Skin epidermis (tissue), 12 donors: ENCODE data around the gene ARSB.
"Not testable (repeated sequence)": the region's sequence is repeated elsewhere in the genome, so short reads cannot be mapped to it uniquely, and the experiment has no call there.

Source experiments
- H3K27ac ChIP-seq, 21 experiments: fragments of 200-600 bp; sonication (generic) in 11 of 21; one replicate each; pipeline ENCODE4 v1.5.0; 2020; ENCODE audit warnings: mild to moderate bottlenecking in 3 of 21, inconsistent platforms in 2 of 21, moderate library complexity in 2 of 21
- H3K4me3 ChIP-seq, 7 experiments: fragments of 200-600 bp; sonication (generic) in 2 of 7; one replicate each; pipeline ENCODE4 v1.5.0; 2020; ENCODE audit warnings: inconsistent platforms in 2 of 7, mild to moderate bottlenecking in 2 of 7, moderate library complexity in 1 of 7

The ARSB gene

DNA sequence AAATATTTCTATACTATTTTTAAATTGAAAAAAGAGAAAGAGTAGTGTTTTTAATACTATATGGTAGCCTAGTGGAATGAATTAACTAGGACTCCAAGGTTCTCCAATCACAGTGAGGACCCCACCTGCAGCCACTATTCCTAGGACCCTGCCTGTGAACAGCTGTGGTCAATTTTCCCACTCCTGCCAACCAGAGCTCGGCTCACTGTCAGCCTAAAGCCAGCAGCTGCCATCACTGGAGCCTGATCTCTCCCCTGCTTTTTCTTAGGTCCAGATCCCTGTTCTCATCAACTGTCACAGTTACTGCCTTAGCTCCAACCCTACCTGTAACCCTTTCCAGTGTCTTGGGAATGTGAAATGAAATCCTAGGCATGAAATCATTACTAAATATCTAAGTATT is 25.3 kb downstream of the ARSB start:
- no peak overlapping the region for H3K4me3 ChIP-seq
- H3K27ac ChIP-seq = no peak overlapping the region

DNA sequence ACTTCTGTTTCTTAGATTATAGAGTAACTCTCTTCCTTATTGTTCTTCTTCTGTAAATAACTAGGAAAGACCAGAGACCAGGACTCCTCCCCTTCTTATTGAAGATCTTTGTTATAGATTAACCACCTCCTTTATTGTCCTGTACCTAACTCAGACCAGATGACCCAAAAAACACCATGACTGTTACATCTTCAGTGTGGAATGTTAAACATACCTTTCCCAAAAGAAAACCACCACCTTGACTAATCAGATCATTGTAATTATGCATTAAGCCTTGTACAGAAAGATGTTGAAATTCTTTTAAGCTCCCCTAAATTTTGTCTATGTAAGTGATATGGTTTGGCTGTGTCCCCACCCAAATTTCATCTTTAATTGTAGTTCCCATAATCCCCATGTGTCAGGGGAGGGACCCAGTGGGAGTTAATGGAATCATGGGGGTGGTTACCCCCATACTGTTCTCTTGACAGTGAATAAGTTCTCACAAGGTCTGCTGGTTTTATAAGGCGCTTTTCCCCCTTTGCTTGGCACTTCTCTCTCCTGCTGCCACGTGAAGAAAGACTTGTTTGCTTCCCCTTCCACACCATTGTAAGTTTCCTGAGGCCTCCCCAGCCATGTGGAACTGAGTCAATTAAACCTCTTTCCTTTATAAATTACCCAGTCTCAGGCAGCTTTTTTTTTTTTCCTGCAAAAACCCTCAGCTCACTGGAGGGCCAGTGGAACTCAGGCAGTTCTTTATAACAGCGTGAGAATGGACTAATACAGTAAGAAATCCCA is 26.3 kb downstream of the ARSB start:
- no peak overlapping the region for H3K4me3 ChIP-seq
- no peak overlapping the region for H3K27ac ChIP-seq

DNA sequence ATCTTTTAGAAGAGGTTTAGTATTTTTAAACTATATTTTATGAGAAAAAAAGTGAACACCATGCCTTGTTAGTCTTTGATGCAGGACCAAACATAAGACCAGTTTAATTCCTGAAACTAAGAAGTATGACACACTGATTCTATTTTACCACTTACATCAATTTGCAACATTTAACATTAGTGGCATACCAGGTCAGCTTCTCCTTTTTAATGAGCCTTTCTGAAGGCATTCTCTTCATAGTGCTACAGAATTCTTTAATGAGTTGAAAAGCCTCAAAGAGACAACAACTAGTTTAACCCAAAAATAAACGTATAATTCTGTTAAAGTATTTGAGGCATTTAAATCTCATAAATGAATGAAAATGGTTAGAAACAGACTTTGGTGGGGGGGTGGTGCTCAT is 28.2 kb downstream of the ARSB start:
- H3K4me3 ChIP-seq = no peak overlapping the region
- no peak overlapping the region for H3K27ac ChIP-seq

DNA sequence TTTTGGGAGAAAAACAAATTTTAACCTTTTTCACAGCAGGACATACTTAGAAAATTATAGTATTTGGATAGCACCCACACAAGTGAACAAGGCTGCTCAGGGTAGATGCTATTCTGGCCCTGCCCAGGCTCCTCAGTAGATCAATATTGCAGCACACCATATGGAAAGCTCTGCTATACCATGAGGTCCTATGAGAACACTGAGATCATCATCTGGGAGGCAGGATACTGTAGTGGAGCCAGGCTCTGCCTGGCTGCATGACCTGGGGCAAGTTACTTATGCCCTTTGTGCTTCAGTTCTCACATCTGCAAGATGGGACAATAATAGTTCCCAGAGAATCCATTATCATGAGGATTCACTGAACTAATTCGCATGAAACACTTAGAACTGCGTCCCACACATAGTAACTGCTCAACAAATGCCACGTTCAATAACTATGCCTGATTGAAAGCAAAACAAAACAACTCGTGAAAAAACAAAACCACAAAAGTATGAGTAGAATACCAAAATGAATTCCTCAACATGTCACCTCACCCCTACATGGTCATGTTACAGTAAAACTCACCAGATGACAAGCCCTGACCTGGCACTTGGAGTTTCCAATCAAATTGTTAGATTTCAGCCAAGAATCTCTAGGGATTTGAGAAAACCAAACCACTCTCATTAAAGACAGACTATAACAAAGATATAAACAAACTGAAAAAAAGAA is 31.9 kb downstream of the ARSB start:
- no peak overlapping the region for H3K4me3 ChIP-seq
- peak overlapping the region in 1 of 21 experiments; percentile 26 for H3K27ac ChIP-seq

DNA sequence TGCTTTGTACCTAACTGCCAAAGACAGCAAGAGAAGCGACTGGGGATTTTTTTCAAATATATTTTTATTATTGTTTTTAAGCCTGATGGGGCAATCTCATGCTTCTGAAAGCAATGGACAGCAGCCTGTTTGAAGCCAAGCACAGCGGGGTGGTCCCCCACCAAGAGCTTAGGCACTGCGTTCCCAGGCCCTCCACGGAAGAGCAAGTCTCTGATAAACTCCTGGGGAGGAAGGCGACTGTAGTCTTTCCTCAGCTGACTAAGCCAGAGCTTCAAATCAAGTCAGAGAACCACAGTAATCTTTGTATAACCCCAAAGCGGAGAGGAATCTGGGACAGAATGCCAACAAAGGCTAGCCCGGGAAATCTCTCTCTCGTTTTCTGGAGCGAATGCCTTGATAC is 54.4 kb downstream of the ARSB start:
- H3K27ac ChIP-seq = peak overlapping the region in 1 of 21 experiments; percentile 46
- no peak overlapping the region for H3K4me3 ChIP-seq

DNA sequence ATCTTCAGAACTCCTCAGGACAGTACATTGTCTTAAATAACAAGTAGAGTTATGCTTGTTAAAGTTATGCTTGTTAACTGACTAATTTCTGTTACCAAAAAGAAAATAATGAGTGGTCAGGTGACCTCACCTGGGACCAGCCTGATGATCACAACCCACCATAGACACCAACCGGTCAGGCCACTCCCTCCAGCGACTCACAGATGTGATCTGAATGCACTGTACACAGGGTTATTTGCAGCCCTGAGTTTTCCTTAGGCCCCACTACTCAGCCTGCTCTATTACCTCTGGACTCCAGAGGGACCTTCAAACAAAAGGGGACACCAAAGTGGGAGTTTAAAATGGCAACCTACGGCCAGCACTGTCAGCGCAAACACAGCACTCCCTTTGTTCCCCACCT is 55.3 kb downstream of the ARSB start:
- H3K27ac ChIP-seq = no peak overlapping the region
- H3K4me3 ChIP-seq = no peak overlapping the region

DNA sequence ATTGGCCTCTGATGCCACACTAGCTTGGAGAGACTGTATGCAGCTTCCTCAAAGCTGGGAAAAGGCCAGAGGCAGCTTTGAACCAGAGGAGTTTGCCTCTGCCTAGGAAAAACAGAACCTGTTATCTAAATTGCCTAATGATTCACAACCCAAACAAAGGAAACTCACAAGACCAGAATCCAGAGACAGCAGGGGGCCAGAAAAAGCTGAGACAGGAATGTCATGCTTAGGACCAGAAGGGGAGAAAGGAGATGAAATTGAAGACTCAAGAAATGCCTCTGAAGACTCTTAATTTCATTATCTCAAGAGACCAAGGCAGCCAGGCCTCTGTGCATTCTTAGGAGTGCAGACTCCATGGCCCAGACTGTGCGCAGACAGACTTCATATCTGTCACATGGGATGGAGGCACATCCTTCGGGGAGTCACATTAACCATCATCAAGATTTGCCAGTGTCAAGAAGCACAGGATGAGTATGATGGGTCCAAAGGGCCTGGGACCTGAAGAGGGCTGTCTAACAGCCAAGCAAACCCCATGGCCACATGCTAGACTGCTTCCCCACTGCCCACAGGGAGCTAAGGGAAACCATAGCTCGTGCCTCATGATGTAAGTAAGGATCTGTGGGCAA is 57.3 kb downstream of the ARSB start:
- H3K27ac ChIP-seq = no peak overlapping the region
- H3K4me3 ChIP-seq = no peak overlapping the region

DNA sequence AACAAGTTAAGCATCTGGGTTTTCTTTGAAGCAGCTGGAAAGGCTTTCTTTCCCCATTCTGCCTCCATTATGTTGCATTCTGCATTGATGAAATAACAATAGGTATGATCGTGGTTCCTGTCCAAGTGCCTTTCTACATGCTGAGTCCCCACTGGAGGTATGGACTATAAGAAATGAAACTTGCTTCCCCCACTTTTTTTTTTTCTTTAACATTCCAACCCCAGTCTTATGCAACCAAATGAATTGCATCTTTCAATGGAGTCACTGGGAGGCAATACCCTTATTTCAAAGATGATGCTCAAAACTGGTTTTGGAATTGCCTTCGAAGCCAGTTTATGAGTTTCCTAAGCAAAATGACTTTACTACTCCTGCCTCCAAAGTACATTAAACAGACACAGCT is 58.9 kb downstream of the ARSB start:
- no peak overlapping the region for H3K27ac ChIP-seq
- H3K4me3 ChIP-seq = no peak overlapping the region

DNA sequence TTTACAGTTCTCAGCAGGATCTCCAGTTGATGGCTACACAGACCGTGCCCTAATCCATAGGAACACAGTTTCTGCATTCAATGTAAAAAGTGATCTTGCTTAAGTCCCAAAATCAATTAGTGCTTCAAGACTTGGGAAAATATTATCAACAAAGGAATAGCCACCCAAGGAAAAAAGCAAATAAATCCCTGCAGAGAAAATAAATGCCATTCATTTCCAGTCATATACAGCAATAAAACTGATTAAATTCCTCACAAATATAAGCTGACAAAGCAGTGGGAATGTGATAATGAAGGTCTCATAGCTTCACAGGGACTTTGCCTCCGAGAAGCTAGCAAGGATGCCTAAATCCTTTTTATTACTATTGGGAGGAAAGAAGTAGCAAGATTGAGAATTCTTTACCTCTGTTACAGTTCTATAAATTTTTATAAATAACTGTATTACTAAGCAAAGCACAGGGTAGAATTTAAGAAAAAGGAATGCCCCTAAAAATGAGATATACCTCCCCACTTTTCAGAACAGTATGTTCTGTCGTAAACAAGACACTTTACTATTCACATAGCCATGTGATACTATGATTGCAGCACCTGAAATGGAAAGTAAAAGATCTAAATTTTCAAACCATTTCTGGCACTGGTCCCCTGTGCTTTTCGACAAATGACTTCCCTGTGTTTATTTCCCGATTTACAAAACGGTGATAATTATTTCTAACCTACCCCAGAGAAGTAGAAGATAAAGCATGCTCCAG is 59.8 kb downstream of the ARSB start:
- Histone ChIP-seq H3K27ac (no peak overlapping the region), H3K4me3 (no peak overlapping the region)

DNA sequence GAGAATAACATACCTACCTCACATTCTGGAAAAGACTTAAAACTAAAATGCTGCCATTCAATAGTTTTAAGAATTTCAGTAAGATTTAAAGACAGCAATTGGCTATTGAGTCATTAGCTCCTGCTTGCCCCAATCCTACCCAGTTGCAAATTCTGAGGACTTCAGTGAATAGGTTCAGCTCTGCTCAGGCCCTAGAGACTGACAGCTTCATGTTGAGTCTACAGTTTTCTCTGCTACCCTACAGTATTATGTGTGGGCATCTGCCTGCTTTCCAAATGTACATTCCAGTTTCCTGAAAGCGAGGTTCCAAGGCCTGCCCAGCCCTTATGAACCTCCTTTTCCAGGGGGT is 61.5 kb downstream of the ARSB start:
- Histone ChIP-seq H3K4me3 (no peak overlapping the region), H3K27ac (no peak overlapping the region)

DNA sequence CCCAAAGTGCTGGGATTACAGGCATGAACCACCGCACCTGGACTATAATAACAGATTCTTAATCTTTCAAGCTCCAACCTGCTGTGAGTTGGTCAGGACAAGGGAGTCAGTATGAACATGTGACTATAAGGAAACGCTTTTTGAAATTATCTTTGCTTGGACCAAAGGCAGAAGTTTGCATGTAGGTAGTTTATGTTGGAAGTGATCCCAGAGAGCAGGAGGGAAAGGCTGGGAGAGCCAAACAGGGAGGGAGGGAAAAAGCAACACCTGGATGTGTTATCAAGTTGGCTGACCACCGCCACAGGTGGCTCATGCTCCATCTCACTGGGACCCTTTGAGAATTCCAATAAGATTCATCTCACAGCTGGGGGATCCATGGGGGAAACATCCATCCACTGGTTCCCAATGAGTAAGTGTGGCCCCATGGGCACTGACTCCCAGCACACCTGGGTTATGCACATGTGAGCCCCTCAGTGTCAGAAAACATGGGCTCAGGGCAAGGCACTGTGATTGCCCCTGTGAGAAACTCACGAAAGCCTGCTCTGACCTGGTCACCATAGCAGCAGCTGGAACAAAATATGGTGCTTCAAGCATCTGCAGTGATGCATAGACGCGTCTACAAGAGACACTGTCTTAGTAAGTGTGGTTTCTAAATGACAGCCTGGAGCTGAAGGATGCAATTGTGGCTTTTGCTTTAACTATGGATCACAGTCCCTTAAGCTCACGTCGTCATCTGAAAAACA is 62.1 kb downstream of the ARSB start:
- H3K27ac ChIP-seq = no peak overlapping the region
- H3K4me3 ChIP-seq = no peak overlapping the region

DNA sequence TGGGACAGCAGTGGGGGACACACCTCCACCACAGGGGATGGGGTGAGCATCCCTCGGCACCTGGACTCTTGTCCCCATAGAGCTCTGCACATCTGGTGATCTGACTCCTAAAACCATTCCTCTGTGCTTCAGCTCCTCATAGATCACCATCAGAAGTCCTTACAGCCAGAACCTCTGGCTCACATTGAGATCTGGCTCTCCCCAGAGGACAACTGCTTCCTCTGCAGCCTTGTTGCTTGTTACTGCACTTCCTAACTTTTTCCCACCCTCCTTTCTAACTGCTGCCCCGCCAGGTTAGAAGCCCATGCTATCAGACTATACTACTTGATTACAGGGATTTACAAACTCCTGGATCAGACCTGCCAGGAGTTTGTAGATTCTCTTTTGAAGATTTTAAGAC is 64.5 kb downstream of the ARSB start:
- H3K27ac ChIP-seq = no peak overlapping the region
- no peak overlapping the region for H3K4me3 ChIP-seq

DNA sequence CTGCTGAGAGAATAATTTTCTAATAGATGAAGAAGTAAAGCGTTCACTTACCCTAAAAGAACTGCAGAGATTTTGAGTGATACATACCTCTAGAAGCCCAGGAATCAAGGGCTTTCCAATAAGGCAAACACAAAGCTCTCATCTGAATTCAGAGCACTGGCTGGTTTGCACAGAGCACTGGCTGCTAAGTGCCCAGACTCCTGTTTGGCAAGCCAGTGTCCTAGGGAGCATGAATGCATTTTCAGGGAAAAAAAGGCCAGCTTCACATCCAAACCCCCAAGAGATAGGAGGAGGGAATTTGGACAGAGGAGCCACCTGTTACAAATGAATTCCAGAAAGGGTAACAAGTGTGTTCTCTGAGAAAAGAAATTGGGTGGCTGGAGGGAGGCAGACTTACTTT is 65.3 kb downstream of the ARSB start:
- H3K4me3 ChIP-seq = no peak overlapping the region
- no peak overlapping the region for H3K27ac ChIP-seq

DNA sequence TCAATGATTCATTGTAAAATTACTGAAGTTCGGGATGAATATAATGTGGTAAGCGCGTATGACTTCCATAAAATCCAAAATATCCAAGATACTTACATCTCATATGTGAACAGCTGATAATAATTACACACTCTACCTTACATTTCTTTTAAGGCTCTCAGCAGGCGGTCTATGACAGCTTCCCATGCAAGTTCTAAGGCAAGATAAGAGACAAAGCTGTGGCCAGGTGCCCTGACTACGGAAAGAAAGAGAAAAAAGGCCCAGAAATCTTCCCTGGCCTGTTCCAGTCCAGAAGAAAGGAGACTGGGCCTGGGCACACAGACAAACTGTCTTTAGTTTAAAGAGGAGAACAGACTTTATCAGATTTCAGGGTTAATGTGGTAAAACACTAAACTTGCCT is 69.1 kb downstream of the ARSB start:
- Histone ChIP-seq H3K27ac (no peak overlapping the region), H3K4me3 (no peak overlapping the region)

DNA sequence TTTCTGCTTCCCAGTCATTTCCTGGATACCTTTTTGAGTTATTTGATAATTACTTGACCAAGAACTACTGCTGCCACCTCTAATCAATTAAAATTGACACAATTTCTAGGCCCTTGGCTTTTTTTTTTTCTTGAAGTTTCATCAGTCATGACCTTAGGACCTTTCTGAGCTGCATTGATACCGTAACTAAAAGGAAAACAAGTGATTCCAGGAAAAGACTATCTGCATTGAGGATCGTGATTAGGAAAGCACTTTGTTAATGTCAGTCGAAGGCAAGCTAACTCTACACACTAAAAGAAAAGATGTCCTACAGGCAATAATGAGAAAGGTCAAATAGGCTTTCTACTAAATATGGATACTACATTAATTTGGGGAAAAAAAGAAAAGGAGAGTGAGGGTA is 69.9 kb downstream of the ARSB start:
- no peak overlapping the region for H3K4me3 ChIP-seq
- no peak overlapping the region for H3K27ac ChIP-seq

DNA sequence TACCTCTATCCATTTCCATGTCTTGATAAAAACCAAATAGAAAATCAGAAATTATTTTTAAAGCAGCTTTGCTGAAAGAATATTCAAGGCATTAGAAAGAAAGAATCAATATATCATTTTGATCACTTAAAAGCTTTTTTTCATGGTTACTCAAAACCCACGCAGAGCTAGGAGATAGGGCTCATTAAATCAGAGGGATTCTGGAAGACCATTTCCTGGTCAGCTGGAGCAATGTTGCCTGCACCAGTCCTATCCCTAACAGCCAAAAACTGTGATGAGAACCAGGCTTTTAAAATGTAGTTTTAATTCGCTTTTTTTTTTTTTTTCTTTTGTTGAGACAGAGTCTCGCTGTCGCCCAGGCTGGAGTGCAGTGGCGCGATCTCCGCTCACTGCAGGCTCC is 72.3 kb downstream of the ARSB start:
- Histone ChIP-seq H3K27ac (no peak overlapping the region), H3K4me3 (no peak overlapping the region)

DNA sequence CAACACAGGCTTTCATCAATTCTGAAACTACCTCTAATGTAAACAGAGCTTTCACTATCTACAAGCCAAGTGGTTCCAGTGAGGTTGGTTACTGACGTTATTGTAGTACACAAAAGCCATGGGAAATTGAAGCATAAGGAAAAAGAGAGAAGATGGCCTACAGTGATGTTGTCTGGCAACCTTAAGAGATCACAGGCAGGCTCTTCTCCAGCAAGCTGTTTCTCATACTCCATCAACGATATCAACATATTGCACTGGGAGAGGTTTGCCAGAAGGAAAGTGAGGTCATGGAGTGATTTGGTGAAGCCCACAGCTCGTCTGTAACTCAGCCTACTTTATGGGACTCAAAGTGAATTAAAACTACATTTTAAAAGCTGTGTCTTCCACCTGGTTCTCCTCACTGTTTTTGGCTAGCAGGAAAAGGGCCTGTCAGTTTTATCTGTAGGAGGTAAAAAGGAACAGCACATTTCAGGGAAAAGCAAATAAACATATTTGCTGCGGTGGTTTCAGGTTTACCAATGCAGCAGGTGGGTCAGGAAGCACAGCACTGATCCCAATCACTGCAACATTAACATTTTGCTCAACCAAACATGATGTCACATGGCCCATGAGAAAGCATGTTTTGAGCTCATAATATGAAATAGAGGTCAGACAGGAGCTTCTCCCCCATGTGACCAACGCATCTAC is 72.9 kb downstream of the ARSB start:
- H3K27ac ChIP-seq = no peak overlapping the region
- H3K4me3 ChIP-seq = no peak overlapping the region

DNA sequence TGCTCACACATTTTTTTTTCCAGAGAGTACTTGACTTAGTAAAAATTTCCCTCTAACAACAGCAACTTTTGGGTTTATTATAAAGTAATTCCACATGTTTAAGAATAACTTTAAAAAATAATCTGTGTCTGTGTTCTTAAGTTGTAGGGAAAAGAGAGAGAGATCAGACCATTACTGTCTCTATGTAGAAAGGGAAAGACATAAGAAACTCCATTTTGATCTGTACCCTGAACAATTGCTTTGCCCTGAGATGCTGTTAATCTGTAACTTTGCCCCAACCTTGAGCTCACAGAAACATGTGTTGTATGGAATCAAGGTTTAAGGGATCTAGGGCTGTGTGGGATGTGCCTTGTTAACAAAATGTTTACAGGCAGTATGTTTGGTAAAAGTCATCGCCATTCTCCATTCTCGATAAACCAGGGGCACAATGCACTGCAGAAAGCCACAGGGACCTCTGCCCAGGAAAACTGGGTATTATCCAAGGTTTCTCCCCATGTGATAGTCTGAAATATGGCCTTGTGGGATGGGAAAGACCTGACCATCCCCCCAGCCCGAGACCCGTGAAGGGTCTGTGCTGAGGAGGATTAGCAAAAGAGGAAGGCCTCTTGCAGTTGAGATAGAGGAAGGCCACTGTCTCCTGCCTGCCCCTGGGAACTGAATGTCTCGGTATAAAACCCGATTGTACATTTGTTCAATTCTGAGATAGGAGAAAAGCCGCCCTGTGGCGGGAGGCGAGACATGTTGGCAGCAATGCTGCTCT is 75.7 kb downstream of the ARSB start:
- H3K27ac ChIP-seq = peak overlapping the region in 10 of 21 experiments; percentile 13 to 54 (median 21)
- H3K4me3 ChIP-seq = not testable (repeated sequence)
